T47D (cell line): ENCODE data around the gene ABHD4.
"Not testable (repeated sequence)": the region's sequence is repeated elsewhere in the genome, so short reads cannot be mapped to it uniquely, and the experiment has no call there.

Experiments
- DNase-seq, 2 experiments: peaks; one replicate each; pipeline versions ENCODE4 v3.0.0 to v3.0.0-alpha.2; 2011 to 2012; ENCODE audit warnings: low read depth in 1 of 2, low spot score in 1 of 2
- JUND ChIP-seq: IDR thresholded peaks from 2 replicates; pipeline ENCODE4 v1.6.1; 2012; ENCODE audit warnings: low read depth
- in situ Hi-C: cut with HindIII; loops from 2 replicates; pipeline ENCODE4 v1.10.0; 2016; ENCODE audit warnings: low sequenced_read_pairs, low pct_unique_long_range_greater_than_20kb

ABHD4 gene

GRCh38 chr14:22630486-22630885 lies 32.4 kb downstream of the ABHD4 start:
- TF ChIP-seq JUND = no peak
- in situ Hi-C loops = no loop called here
- no peak for DNase-seq

- no peak for DNase-seq
- in situ Hi-C loops = no loop called here
- TF ChIP-seq JUND = no peak
Measured at GRCh38 chr14:22634233-22634900, 36.3 kb downstream of the ABHD4 start.

GRCh38 chr14:22635980-22636379 lies 37.9 kb downstream of the ABHD4 start:
- DNase-seq, in situ Hi-C loops: not testable (repeated sequence)

GRCh38 chr14:22640192-22640591 lies 42.1 kb downstream of the ABHD4 start:
- in situ Hi-C loops = no loop called here

GRCh38 chr14:22641846-22642245 lies 43.7 kb downstream of the ABHD4 start:
- TF ChIP-seq JUND = no peak
- in situ Hi-C loops = no loop called here
- no peak for DNase-seq

More at GRCh38 chr14:22640192-22640591, 42.1 kb downstream of the ABHD4 start:
- no peak for DNase-seq
- no peak for TF ChIP-seq JUND

GRCh38 chr14:22644305-22644635 lies 46.2 kb downstream of the ABHD4 start, which contains the start of gene OR6J1:
TSS of gene OR6J1 (minus strand) at chr14:22644352. CDS start at chr14:22634811, 9,541 bp downstream.
- in situ Hi-C loops = no loop called here
- no peak for TF ChIP-seq JUND
- no peak for DNase-seq

- no peak for TF ChIP-seq JUND
- no peak for DNase-seq
- in situ Hi-C loops = no loop called here
Measured at GRCh38 chr14:22646570-22647254, 48.6 kb downstream of the ABHD4 start.

GRCh38 chr14:22648506-22648905 lies 50.4 kb downstream of the ABHD4 start:
- no peak for DNase-seq
- in situ Hi-C loops = no loop called here
- TF ChIP-seq JUND = no peak

- TF ChIP-seq JUND = no peak
- peak in 1 of 2 experiments; percentile 53 for DNase-seq
- in situ Hi-C loops = no loop called here
Measured at GRCh38 chr14:22650046-22650739, 52.1 kb downstream of the ABHD4 start.

GRCh38 chr14:22650960-22651521 lies 52.9 kb downstream of the ABHD4 start:
- in situ Hi-C loops = no loop called here
- TF ChIP-seq JUND = no peak
- DNase-seq = peak in 1 of 2 experiments; percentile 72

- TF ChIP-seq JUND = no peak
- no peak for DNase-seq
- in situ Hi-C loops = no loop called here
Measured at GRCh38 chr14:22651586-22651985, 53.5 kb downstream of the ABHD4 start.

- no peak for TF ChIP-seq JUND
- in situ Hi-C loops = no loop called here
- peak; percentile 38 to 80 for DNase-seq
Measured at GRCh38 chr14:22653012-22653621, 55.0 kb downstream of the ABHD4 start.
